Measurements from ENCODE around the gene SIN3B.

The SIN3B gene

DNA sequence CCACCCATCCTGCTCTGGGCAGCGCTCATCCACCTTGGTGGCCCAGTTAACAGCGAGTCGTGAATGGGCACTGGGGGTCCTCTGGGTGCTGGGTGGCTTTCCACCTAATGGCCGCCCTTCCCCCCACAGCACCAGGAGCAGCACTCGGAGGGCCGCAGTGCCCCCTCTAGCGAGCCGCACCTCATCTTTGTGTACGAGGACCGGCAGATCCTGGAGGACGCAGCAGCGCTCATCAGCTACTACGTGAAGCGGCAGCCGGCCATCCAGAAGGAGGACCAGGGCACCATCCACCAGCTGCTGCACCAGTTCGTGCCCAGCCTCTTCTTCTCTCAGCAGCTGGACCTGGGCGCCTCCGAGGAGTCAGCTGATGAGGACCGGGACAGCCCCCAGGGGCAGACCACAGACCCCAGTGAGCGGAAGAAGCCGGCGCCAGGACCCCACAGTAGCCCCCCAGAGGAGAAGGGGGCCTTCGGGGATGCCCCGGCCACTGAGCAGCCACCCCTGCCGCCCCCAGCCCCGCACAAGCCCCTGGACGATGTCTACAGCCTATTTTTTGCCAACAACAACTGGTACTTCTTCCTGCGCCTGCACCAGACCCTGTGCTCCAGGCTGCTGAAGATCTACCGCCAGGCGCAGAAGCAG lies 40.3 kb downstream of the SIN3B start:
- TF ChIP-seq GATA2 (IDR thresholded peaks at IDR 0.05; ENCODE audit: low read depth, low read length) (no peak), GATA3 (IDR thresholded peaks at IDR 0.05; ENCODE audit: low read depth, low read length) (no peak)

DNA sequence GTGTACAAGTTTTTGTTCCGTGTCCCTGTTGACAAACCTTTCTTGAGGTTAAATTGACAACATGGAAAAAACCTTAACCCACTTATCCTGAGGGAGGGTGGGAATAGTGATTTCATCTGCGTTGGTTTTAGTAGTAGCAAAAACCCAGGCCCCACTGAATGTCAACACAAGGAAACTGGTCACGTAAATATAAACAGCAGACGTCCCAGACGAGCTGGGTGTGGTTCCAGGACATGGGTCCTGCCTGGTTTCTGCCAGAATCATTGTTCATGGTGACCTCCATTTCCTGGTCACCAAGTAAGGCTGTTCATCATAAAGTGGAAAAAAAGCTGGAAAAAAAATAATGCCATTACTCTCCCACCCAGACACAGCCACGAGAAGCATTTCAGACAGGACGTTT lies 42.7 kb downstream of the SIN3B start:
- TF ChIP-seq GATA2 (IDR thresholded peaks at IDR 0.05; ENCODE audit: low read depth, low read length) = no peak
- no peak for TF ChIP-seq GATA3 (IDR thresholded peaks at IDR 0.05; ENCODE audit: low read depth, low read length)

DNA sequence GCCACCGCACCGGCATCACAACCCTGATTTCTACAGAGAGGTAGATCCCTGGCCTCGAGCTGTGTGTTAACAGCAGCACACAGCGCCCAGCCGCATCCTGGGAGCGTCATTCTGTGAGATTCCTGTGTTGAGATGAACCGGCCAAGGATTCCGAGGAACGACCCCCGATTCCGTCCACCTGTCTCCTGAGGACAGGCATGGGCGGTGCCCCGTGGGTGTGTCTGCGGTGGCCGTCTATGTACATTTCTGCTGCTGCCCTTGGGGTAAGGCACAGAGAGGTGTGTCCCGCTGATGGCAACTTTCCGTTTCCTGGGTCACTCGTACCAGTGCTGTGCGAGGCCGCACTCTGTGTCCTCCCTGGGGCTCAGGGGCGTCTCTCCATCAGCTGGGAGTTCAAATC lies 43.5 kb downstream of the SIN3B start:
- no peak for TF ChIP-seq GATA2 (IDR thresholded peaks at IDR 0.05; ENCODE audit: low read depth, low read length)
- no peak for TF ChIP-seq GATA3 (IDR thresholded peaks at IDR 0.05; ENCODE audit: low read depth, low read length)

DNA sequence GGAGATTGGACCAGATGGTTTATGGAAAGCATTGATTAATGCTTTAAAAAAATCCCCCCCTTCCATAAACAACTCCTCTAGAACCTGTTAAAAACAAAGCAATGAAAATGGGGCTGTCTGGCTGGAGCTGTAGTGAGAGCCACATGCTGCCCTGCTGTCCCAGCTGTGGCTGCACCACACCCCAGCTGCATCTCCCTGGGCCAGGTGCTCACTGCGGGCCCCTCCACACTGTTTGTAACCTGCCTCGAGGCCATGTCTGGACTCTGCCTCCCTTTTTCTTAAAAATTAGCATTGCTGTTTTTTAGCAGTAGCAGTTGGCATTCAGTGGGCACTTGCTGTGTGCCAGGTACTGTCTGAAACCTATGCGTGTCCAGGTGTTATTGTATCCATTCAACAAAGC lies 44.4 kb downstream of the SIN3B start:
- no peak for TF ChIP-seq GATA2 (IDR thresholded peaks at IDR 0.05; ENCODE audit: low read depth, low read length)
- TF ChIP-seq GATA3 (IDR thresholded peaks at IDR 0.05; ENCODE audit: low read depth, low read length) = no peak

- TF ChIP-seq GATA2 (IDR thresholded peaks at IDR 0.05; ENCODE audit: low read depth, low read length) (no peak), GATA3 (IDR thresholded peaks at IDR 0.05; ENCODE audit: low read depth, low read length) (no peak)
These were observed 45.2 kb downstream of the SIN3B start for GRCh38 chr19:16874250-16874977.

- TF ChIP-seq GATA2 (IDR thresholded peaks at IDR 0.05; ENCODE audit: low read depth, low read length) (no peak), GATA3 (IDR thresholded peaks at IDR 0.05; ENCODE audit: low read depth, low read length) (no peak)
These were observed 46.7 kb downstream of the SIN3B start for GRCh38 chr19:16875584-16876555.

GRCh38 chr19:16876904-16877361 lies 47.7 kb downstream of the SIN3B start:
- TF ChIP-seq GATA3 (IDR thresholded peaks at IDR 0.05; ENCODE audit: low read depth, low read length) (no peak), GATA2 (IDR thresholded peaks at IDR 0.05; ENCODE audit: low read depth, low read length) (no peak)

GRCh38 chr19:16877581-16877980 lies 48.4 kb downstream of the SIN3B start:
- no peak for TF ChIP-seq GATA2 (IDR thresholded peaks at IDR 0.05; ENCODE audit: low read depth, low read length)
- no peak for TF ChIP-seq GATA3 (IDR thresholded peaks at IDR 0.05; ENCODE audit: low read depth, low read length)

- TF ChIP-seq GATA3 (IDR thresholded peaks at IDR 0.05; ENCODE audit: low read depth, low read length) = no peak
- no peak for TF ChIP-seq GATA2 (IDR thresholded peaks at IDR 0.05; ENCODE audit: low read depth, low read length)
These were observed 49.2 kb downstream of the SIN3B start for GRCh38 chr19:16878181-16878965.

DNA sequence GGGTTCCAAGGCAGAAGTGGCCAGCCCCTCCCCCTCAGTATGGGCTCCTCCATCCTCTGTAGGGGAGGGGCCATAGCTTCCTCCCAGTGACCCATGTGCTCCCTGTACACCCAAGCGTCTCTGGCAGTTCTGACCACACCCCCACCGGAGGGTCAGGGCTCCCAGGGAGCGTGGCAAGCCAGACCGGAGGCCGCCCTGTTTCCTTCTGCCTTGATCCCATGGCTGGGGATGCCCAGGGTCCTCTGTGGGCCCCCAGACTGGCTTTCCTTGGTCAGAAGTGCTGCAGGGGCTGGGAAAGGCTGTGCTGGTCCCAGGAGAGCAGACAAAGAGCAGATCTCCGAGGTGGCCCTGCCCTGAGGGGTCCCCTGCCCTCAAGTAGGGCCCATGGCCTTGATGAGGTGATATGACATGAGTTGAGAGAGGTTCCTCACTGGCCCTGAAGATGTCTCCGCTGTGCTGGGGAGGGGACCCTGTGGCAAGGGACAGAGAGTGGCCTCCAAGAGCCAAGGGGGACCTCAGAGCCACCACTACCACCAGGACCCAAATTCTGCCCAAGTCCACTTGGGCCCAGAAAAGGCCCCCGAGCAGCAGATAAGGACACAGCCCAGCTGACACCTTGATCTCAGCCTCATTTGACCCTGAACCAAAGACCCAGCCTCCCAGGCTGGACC lies 51.8 kb downstream of the SIN3B start:
- TF ChIP-seq GATA2 (IDR thresholded peaks at IDR 0.05; ENCODE audit: low read depth, low read length) (no peak), GATA3 (IDR thresholded peaks at IDR 0.05; ENCODE audit: low read depth, low read length) (no peak)

- TF ChIP-seq GATA2 (IDR thresholded peaks at IDR 0.05; ENCODE audit: low read depth, low read length) (no peak), GATA3 (IDR thresholded peaks at IDR 0.05; ENCODE audit: low read depth, low read length) (no peak)
These were observed 52.9 kb downstream of the SIN3B start for GRCh38 chr19:16882146-16882545.

GRCh38 chr19:16883522-16883921 lies 54.3 kb downstream of the SIN3B start:
- TF ChIP-seq GATA3 (IDR thresholded peaks at IDR 0.05; ENCODE audit: low read depth, low read length) (no peak), GATA2 (IDR thresholded peaks at IDR 0.05; ENCODE audit: low read depth, low read length) (no peak)

- no peak for TF ChIP-seq GATA3 (IDR thresholded peaks at IDR 0.05; ENCODE audit: low read depth, low read length)
- TF ChIP-seq GATA2 (IDR thresholded peaks at IDR 0.05; ENCODE audit: low read depth, low read length) = no peak
These were observed 56.0 kb downstream of the SIN3B start for GRCh38 chr19:16885166-16885565.
